ENCODE data around the gene PPP1R36.

DNA sequence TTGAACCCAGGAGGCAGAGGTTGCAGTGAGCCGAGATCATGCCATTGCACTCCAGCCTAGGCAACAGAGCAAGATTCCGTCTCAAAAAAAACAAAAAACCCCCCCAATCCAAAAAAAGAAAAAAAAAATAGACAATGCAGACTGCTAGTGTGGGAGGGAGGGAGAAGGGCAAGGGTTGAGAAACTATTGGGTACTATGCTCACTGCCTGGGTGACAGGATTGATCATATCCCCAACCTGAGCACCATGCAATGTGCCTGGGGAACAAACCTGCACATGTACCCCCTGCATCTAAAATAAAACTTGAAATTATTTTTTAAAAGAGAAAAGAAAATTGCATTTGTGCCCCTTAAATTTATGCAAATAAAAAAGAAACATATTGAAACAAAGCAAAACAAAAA is 88.9 kb downstream of the PPP1R36 start:
- TF ChIP-seq, protein P1, sequence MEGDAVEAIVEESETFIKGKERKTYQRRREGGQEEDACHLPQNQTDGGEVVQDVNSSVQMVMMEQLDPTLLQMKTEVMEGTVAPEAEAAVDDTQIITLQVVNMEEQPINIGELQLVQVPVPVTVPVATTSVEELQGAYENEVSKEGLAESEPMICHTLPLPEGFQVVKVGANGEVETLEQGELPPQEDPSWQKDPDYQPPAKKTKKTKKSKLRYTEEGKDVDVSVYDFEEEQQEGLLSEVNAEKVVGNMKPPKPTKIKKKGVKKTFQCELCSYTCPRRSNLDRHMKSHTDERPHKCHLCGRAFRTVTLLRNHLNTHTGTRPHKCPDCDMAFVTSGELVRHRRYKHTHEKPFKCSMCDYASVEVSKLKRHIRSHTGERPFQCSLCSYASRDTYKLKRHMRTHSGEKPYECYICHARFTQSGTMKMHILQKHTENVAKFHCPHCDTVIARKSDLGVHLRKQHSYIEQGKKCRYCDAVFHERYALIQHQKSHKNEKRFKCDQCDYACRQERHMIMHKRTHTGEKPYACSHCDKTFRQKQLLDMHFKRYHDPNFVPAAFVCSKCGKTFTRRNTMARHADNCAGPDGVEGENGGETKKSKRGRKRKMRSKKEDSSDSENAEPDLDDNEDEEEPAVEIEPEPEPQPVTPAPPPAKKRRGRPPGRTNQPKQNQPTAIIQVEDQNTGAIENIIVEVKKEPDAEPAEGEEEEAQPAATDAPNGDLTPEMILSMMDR (IDR thresholded peaks at IDR 0.05): no peak
- TF ChIP-seq POLR2A (IDR thresholded peaks at IDR 0.05): no peak

Measured in lower leg skin (tissue), 3 donors.